Vagina (tissue), 2 donors: ENCODE results near the gene FRRS1L. TPM values are rescaled to one million over a fixed set of nuclear protein-coding genes. Genes with fewer than 3 reads are reported as not detected.

ENCODE experiments used
- DNase-seq, 2 donors: peaks; one replicate each; pipeline ENCODE4 v3.0.0-alpha.2; 2017; ENCODE audit errors: extremely low spot score in 2 of 2
- H3K27ac ChIP-seq: fragments of 200-600 bp; sonication (generic); one replicate; pipeline ENCODE4 v1.5.1; 2019
- H3K27me3 ChIP-seq: fragments of 200-600 bp; sonication (generic); one replicate; pipeline ENCODE4 v1.5.1; 2019
- H3K36me3 ChIP-seq, 2 donors: fragments of 200-600 bp; sonication (generic); one replicate each; pipeline ENCODE4 v1.5.1; 2017 to 2019
- H3K4me1 ChIP-seq: fragments of 200-600 bp; sonication (generic); one replicate; pipeline ENCODE4 v1.5.1; 2019
- H3K4me3 ChIP-seq, 2 donors: fragments of 200-600 bp; sonication (generic); 1 replicate in 1 of 2; 2 replicates in 1 of 2; pipeline ENCODE4 v1.5.1; 2016 to 2019
- H3K9me3 ChIP-seq: fragments of 200-600 bp; sonication (generic); one replicate; pipeline ENCODE4 v1.5.1; 2019
- POLR2A ChIP-seq, 2 donors: fragments of 450-650 bp; IDR thresholded peaks; one replicate each; pipeline ENCODE4 v1.6.1; 2017; ENCODE audit warnings: antibody characterized with exemption in 2 of 2, mild to moderate bottlenecking in 2 of 2, moderate library complexity in 2 of 2
- POLR2AphosphoS5 ChIP-seq, 2 donors: sonication (generic); formaldehyde crosslinking; IDR thresholded peaks; one replicate each; pipeline ENCODE4 v1.9.0; 2017; ENCODE audit warnings: antibody characterized with exemption in 2 of 2, mild to moderate bottlenecking in 2 of 2, low read depth in 1 of 2; ENCODE audit not compliant: insufficient read depth in 1 of 2
- intact Hi-C: fragments of 100-400 bp; cut with DNase I; formaldehyde crosslinking; loops from one replicate; pipeline ENCODE4 v1.15.1; 2023
- total RNA-seq: library from RNA; depleted of rRNA; stranded (reverse); fragments of >200 nt; gene quantifications from one replicate; pipeline ENCODE4 v1.2.3, GENCODE V29; 2016
- TF ChIP-seq, protein P1 (sequence below), 3 experiments: fragments of 450-650 bp in 2 of 3; fragments of 200-600 bp in 1 of 3; sonication (generic) in 1 of 3; IDR thresholded peaks; one replicate each; pipeline ENCODE4 v1.5.1; 2017 to 2019; ENCODE audit warnings: antibody characterized with exemption in 3 of 3, mild to moderate bottlenecking in 2 of 3, moderate library complexity in 2 of 3

FRRS1L gene
- total RNA-seq, 1 donor from 2014 or later: 2.2 TPM

DNA sequence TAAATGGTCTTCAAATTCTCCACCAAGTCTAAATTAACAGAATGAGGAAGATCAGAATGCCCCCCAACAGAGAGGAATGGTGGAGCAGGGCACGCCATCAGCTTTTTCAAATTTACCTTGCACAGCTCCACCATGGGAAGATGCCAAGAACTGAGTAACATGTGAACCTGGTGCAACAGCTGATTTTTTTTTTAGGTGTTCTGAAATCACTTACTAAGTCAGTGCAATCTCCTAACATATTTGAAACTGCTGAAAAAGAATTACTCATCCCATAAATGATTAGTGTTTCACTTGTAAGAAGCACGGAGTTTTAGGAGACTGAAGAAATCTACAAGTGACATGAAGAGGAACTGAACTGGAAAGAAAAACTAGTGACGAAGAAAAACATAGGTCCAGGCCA, 52.4 kb downstream of the FRRS1L start:
- H3K4me3 ChIP-seq: no peak overlapping the region
- H3K4me1 ChIP-seq: peaks cover 92% of the 10 kb centered on the region
- no peaks in the 10 kb centered on the region for H3K9me3 ChIP-seq
- no peaks in the 10 kb centered on the region for H3K36me3 ChIP-seq
- DNase-seq: no peak
- H3K27me3 ChIP-seq: no peaks in the 10 kb centered on the region
- peak overlapping the region; percentile 37 for H3K27ac ChIP-seq
- TF ChIP-seq POLR2A (IDR thresholded peaks at IDR 0.05): no peak
- TF ChIP-seq, protein P1, sequence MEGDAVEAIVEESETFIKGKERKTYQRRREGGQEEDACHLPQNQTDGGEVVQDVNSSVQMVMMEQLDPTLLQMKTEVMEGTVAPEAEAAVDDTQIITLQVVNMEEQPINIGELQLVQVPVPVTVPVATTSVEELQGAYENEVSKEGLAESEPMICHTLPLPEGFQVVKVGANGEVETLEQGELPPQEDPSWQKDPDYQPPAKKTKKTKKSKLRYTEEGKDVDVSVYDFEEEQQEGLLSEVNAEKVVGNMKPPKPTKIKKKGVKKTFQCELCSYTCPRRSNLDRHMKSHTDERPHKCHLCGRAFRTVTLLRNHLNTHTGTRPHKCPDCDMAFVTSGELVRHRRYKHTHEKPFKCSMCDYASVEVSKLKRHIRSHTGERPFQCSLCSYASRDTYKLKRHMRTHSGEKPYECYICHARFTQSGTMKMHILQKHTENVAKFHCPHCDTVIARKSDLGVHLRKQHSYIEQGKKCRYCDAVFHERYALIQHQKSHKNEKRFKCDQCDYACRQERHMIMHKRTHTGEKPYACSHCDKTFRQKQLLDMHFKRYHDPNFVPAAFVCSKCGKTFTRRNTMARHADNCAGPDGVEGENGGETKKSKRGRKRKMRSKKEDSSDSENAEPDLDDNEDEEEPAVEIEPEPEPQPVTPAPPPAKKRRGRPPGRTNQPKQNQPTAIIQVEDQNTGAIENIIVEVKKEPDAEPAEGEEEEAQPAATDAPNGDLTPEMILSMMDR (IDR thresholded peaks at IDR 0.05): no peak
- TF ChIP-seq POLR2AphosphoS5 (IDR thresholded peaks at IDR 0.05; ENCODE audit: insufficient read depth in 1 of 2, low read depth in 1 of 2): peak in 1 of 2 donors; percentile 53
- intact Hi-C loops: no loop called here

GRCh38 chr9:109113892-109114609, 53.0 kb downstream of the FRRS1L start:
- H3K36me3 ChIP-seq: no peaks in the 10 kb centered on the region
- no peak for DNase-seq
- TF ChIP-seq POLR2AphosphoS5 (IDR thresholded peaks at IDR 0.05; ENCODE audit: insufficient read depth in 1 of 2, low read depth in 1 of 2) (no peak), POLR2A (IDR thresholded peaks at IDR 0.05) (no peak)
- TF ChIP-seq, protein P1 (IDR thresholded peaks at IDR 0.05): no peak
- peaks cover 98% of the 10 kb centered on the region for H3K4me1 ChIP-seq
- H3K27me3 ChIP-seq: no peaks in the 10 kb centered on the region
- intact Hi-C loops: no loop called here
- H3K9me3 ChIP-seq: no peaks in the 10 kb centered on the region
- no peak overlapping the region for H3K4me3 ChIP-seq
- no peak overlapping the region for H3K27ac ChIP-seq

DNA sequence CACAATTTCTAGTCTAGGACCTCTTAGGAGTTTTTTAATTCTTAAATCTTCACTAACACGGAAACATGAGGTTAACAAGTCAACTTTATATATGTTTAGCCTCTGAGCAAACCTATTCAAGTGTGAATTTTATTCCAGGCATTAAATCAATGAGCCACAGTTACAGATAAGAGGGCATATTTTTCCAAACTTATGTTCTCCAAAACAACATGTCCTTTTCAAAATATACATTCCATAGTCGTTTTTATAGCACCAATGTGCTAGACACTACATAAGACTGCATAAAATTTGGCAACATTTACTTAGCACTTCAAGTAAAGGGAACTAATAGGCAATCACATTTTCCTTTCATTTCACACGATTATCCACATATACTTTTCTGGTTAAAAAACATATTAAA, 53.8 kb downstream of the FRRS1L start:
- no peak overlapping the region for H3K4me3 ChIP-seq
- no peaks in the 10 kb centered on the region for H3K36me3 ChIP-seq
- no peak for DNase-seq
- H3K4me1 ChIP-seq: peaks cover 98% of the 10 kb centered on the region
- H3K27me3 ChIP-seq: no peaks in the 10 kb centered on the region
- TF ChIP-seq POLR2A (IDR thresholded peaks at IDR 0.05) (no peak), POLR2AphosphoS5 (IDR thresholded peaks at IDR 0.05; ENCODE audit: insufficient read depth in 1 of 2, low read depth in 1 of 2) (no peak)
- TF ChIP-seq, protein P1 (IDR thresholded peaks at IDR 0.05): no peak
- intact Hi-C loops: no loop called here
- no peak overlapping the region for H3K27ac ChIP-seq
- no peaks in the 10 kb centered on the region for H3K9me3 ChIP-seq

DNA sequence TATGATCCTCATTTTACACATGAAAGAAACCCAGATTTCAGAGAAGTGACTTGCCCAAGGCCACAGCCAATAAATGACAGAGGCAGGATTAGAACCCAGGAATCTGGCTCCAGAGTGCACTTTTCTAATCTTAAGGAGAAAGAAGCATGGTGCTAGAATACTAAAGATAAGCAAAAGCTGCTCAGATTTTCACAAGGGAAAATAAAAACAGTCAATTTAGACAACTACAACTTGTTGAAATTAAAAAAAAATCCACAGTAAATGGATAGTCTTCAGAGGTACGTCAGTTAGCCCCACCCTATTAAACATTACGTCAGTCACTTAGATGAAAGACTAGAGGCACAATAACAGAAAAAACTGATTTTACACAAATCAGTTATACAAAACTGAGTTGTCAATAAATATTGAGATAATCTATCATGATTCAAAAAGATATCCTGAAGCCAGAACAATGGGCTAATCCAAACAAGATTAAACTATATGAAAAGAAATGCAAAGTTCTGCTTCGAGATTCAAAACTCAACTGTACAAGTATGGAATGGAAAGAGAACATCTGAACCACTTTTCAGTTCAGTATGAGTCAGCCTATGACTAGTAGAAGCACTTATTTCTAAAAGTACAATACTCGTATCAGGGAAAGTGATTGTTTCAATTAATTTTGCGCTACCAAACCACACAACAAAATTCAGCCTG, 56.6 kb downstream of the FRRS1L start:
- Histone ChIP-seq H3K9me3 (no peaks in the 10 kb centered on the region), H3K4me3 (no peak overlapping the region), H3K36me3 (peaks cover 0 to 5% of the 10 kb centered on the region in 2 donors), H3K4me1 (peaks cover 89% of the 10 kb centered on the region), H3K27me3 (no peaks in the 10 kb centered on the region), H3K27ac (peak overlapping the region; percentile 54)
- intact Hi-C loops: no loop called here
- TF ChIP-seq, protein P1 (IDR thresholded peaks at IDR 0.05): no peak
- TF ChIP-seq POLR2AphosphoS5 (IDR thresholded peaks at IDR 0.05; ENCODE audit: insufficient read depth in 1 of 2, low read depth in 1 of 2): peak in 1 of 2 donors; percentile 58
- DNase-seq: no peak

DNA sequence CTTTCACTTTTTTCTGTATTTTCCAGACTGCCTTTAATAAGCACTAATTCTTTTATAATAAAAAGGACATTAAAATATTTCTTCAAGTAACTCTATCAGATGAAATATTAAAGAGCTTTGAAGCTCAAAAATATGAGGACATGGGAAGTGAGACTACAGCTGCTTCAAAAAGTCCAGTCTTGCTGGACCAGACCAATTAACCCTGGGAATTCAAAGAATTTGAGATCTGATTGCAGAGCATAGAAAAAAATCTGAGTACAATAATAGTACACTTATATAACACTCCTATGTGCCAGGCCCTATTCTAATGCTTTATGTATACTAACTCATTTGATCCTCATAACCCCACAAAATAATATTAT, 57.1 kb downstream of the FRRS1L start:
- no peak for DNase-seq
- H3K27me3 ChIP-seq: no peaks in the 10 kb centered on the region
- no peaks in the 10 kb centered on the region for H3K9me3 ChIP-seq
- intact Hi-C loops: no loop called here
- H3K27ac ChIP-seq: peak overlapping the region; percentile 54
- peaks cover 0 to 7% of the 10 kb centered on the region in 2 donors for H3K36me3 ChIP-seq
- H3K4me1 ChIP-seq: peaks cover 84% of the 10 kb centered on the region
- no peak for TF ChIP-seq POLR2A (IDR thresholded peaks at IDR 0.05)
- no peak for TF ChIP-seq POLR2AphosphoS5 (IDR thresholded peaks at IDR 0.05; ENCODE audit: insufficient read depth in 1 of 2, low read depth in 1 of 2)
- TF ChIP-seq, protein P1 (IDR thresholded peaks at IDR 0.05): no peak
- no peak overlapping the region for H3K4me3 ChIP-seq
